ENCODE measurements around the gene PGAP1.

- TF ChIP-seq MAFK (IDR thresholded peaks at IDR 0.05; ENCODE audit: low read depth, low read length) (no peak), EGR1 (IDR thresholded peaks at IDR 0.05; ENCODE audit: borderline replicate concordance, low read depth, low read length) (no peak), GTF2F1 (IDR thresholded peaks at IDR 0.05; ENCODE audit: borderline replicate concordance, low read depth, low read length) (no peak), SRF (IDR thresholded peaks at IDR 0.05; ENCODE audit: low read depth, low read length) (no peak), CTCF (IDR thresholded peaks at IDR 0.05; ENCODE audit: control extremely low read depth in 1 of 3, insufficient read depth in 1 of 3, low read depth in 1 of 3, low read length in 3 of 3) (no peak), BCL11A (IDR thresholded peaks at IDR 0.05; ENCODE audit: low read depth in 2 of 2, low read length in 2 of 2) (no peak), SP1 (IDR thresholded peaks at IDR 0.05; ENCODE audit: low read depth, low read length) (no peak), ZNF274 (IDR thresholded peaks at IDR 0.05; ENCODE audit: borderline replicate concordance, extremely low read depth, low read length) (no peak), SIN3A (conservative IDR thresholded peaks at IDR 0.05 in 1 of 2, IDR thresholded peaks at IDR 0.05 in 1 of 2; ENCODE audit: low read depth in 1 of 2, low read length in 2 of 2) (peak; percentile 24 to 45; a peak in 2 of 4 replicates), POU5F1 (IDR thresholded peaks at IDR 0.05; ENCODE audit: low read depth, low read length) (no peak), EP300 (IDR thresholded peaks at IDR 0.05; ENCODE audit: borderline replicate concordance in 1 of 2, low read depth in 2 of 2, low read length in 2 of 2) (no peak), CBX5 (IDR thresholded peaks at IDR 0.05; ENCODE audit: low read depth, low read length) (no peak), MAX (IDR thresholded peaks at IDR 0.05) (peak; percentile 53), ATF2 (IDR thresholded peaks at IDR 0.05; ENCODE audit: low read length) (no peak)
Observed at GRCh38 chr2:196925768-196926561, 542 bp downstream of the PGAP1 start.

All from H1 (cell line).